Ovary (tissue), 3 donors: ENCODE results near the gene AFF3.

Experiments
- CTCF ChIP-seq, 3 donors: fragments of 450-650 bp in 2 of 3; fragments of 200-600 bp in 1 of 3; IDR thresholded peaks; one replicate each; pipeline versions ENCODE4 v1.5.1 to v1.8.0; 2016 to 2022; ENCODE audit warnings: antibody characterized with exemption in 3 of 3, mild to moderate bottlenecking in 1 of 3
- POLR2A ChIP-seq: fragments of 450-650 bp; IDR thresholded peaks from one replicate; pipeline ENCODE4 v1.6.1; 2017; ENCODE audit warnings: antibody characterized with exemption, mild to moderate bottlenecking, moderate library complexity
- donor health status: DM: no; HTN: no; CAD: no.

GRCh38 chr2:99867770-99868169 is 274.6 kb downstream of the AFF3 start:
- TF ChIP-seq CTCF (IDR thresholded peaks at IDR 0.05) = no peak
- TF ChIP-seq POLR2A = no peak
